HEK293 (cell line): ENCODE measurements around the gene CELF4.

ENCODE experiments used
- CTCF ChIP-seq: fragments of 450-650 bp; formaldehyde crosslinking; IDR thresholded peaks from 2 replicates; pipeline ENCODE4 v1.5.1; 2016; ENCODE audit warnings: missing biosample characterization, missing genetic modification characterization
- REST ChIP-seq: fragments of 450-650 bp; formaldehyde crosslinking; IDR thresholded peaks from 2 replicates; pipeline ENCODE4 v1.5.1; 2016; ENCODE audit warnings: missing biosample characterization, missing genetic modification characterization
- ZBTB20 ChIP-seq: fragments of 450-650 bp; formaldehyde crosslinking; IDR thresholded peaks from 2 replicates; pipeline ENCODE4 v1.5.1; 2016; ENCODE audit warnings: missing biosample characterization, missing genetic modification characterization
- ZNF513 ChIP-seq: fragments of 450-650 bp; IDR thresholded peaks from 2 replicates; pipeline ENCODE4 v1.5.1; 2018; ENCODE audit warnings: missing biosample characterization, missing genetic modification characterization

GRCh38 chr18:37266290-37266689 is 299.3 kb downstream of the CELF4 start:
- TF ChIP-seq CTCF (peak; percentile 39; the same call in 1 of the 2 replicates), ZNF513 (no peak), REST (tag by site-specific recombination) (no peak), ZBTB20 (tag by site-specific recombination) (no peak)
